Activated T-cell treated with anti-CD3 and anti-CD28 coated beads for 4 hours (primary cell): Measurements from ENCODE around the gene SNRNP40.
A peak's percentile ranks its signal among the peaks of the same experiment; 100 is the strongest.
"Not testable (repeated sequence)": the region's sequence is repeated elsewhere in the genome, so short reads cannot be mapped to it uniquely, and the experiment has no call there.

Experiments used
- DNase-seq: peaks from one replicate; pipeline ENCODE4 v3.0.0-alpha.2; 2020

SNRNP40 gene

DNA sequence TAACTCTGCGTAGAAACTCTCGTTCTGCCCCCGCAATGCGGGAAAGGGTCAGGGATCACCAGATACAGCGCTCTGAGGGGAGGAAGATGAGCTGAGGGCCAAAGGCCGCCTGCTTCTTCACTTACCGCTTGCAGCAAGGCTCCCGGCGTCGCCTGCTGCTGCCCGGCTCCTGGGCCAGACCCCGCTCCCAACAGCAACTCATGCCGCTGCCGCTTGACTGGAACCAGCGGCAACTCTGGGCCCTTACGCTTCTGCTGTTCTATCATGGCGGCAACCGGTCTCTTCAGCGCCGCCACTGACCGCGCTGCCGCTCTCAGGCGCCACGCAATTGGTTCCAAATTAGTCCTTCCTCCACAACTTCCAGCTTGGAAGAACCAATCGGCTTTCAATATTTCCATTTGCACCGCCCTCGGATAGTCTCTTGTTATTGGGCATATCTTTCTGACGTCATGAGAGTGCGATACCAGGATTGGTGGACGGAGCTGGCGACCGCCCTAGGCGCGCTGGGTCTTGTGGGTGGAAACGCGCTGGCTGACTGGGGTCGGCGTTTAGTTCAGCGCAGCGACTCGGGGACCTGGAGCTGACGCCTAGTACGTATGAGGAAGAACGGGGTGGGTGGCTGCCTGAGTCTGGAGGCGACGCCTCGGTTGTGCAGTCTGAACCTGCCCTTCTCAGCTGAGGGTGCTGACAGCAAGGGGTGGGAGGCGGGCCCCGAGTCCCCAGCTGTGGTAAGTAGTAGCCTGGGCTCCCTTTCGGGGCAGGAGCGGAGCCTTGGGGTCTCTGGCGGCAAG is at the start of gene SNRNP40, which contains the start of gene ZCCHC17:
SNRNP40 (minus strand) TSS at position 303 of the 791 bp plus-strand sequence; CDS start at position 266, 37 bp downstream.
ZCCHC17 (plus strand) TSS at position 547 of the 791 bp plus-strand sequence. CDS start 13,067 bp downstream, outside the sequence.
- peak; percentile 86 for DNase-seq

DNA sequence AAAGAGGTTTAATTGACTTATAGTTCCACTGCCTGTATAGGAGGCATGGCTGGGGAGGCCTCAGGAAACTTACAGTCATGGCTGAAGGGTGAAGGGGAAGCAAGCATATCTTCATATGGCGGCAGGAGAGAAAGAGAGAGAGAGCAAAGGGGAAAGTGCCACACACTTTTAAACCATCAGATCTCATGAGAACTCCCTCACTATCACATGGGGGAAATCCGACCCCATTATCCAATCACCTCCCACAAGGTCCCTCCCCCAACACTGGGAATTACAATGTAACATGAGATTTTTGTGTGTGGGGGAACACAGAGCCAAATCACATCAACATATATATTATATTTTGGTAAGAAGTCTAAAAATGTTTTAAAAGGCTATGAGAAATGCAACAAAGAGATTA is 49.0 kb upstream of the SNRNP40 start:
- DNase-seq: no peak

DNA sequence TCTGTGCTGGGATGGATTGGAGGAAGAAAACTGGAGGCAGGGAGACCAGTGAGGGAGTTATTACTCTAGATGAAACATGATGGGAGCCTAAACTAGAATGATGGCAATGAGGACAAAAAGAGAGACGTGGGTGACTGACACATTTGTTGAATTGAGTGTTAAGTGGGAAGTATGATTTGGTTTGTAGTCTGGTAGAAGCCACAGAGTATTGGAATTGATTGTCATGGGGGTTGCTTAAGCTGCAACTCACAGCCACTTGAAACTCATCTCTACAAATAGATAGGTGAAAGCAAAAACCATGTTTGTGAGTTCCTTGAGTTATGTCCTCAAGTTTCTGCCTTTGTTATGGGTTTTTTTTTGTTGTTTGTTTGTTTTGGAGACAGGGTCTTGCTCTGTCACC is 47.9 kb upstream of the SNRNP40 start:
- no peak for DNase-seq

DNA sequence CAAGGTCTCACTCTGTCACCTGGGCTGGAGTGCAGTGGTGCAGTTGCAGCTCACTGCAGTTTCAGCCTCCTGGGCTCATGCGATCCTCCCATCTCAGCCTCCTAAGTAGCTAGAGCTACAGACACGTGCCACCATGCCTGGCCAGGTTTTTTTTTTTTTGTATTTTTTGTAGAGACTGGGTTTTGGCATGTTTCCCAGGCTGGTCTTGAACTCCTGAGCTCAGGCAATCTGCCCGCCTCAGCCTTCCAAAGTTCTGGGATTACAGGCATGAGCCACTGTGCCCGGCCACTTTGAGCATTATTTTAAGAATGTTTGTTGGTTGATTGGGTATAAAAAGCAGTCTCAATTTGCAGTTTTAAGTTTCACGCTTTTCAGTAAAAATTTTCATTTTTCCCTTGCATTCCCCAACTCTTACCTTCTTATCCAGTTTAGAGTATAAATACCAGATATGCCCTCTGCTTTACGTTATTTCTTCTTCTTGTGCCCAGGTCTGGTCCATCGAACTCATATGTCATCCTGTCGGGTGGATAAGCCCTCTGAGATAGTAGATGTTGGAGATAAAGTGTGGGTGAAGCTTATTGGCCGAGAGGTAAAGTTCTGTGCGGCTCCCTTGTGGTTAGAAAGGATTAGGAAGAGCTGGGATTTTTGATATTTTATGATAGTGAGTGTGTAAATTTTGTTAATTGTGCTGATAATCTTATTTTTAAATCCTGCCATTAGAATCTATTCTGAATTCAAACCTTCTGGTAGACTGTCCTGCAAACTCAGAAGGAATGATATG is 40.3 kb upstream of the SNRNP40 start:
- DNase-seq: no peak

DNA sequence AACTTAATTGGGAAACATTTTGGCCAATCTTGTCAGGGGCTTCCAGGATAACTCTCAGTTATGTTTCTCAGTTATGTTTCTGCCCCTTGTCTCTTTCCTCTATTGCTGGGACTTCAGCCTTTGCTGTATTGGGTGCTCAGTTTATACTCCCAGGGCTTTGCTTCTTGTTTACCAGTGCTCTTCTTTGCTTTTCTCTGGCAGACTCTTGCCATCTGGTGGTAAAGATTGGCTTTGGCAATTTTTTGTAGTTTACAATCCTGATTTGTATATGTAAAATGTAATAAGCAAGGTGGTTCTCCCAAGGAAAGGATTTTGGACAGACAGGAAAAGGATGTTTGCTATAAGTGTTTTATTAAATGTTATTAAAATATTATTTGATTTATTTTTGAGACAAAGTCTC is 38.4 kb upstream of the SNRNP40 start:
- DNase-seq: no peak

DNA sequence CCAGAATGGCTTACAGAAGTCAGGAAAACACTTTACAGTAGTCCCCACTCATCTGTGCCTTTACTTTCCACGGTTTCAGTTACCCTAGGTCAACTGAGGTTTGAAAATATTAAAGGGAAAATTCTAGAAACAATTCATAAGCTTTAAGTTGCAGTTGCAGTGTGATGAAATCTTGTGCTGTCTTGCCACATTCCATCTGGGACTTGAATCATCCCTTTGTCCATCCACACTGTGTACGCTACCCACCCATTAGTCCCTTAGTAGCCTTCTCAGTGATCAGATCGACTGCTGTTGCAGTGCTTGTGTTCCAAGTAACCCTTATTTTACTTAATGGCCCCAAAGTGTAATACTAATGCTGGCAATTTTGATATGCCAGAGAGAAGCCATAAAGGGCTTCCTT is 30.8 kb upstream of the SNRNP40 start:
- no peak for DNase-seq

DNA sequence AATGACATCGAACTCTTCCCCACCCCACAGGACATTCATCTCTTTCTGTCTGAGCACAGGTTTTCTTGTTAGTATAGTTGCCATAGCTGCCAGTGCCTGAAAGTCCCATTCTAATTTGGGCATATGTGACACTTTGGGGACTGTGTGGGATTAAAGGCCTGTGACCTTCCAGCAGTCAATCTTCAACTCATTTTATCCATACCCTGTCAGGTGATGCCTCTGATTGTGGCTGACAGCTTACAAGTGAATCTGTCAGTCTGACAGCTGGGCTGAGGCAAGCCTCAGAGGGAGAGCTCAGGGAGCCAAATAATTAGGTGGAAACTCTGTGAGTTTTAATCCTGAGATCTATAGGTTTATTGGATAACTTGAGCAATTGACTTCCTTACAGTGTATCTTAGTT is 29.9 kb upstream of the SNRNP40 start:
- no peak for DNase-seq

DNA sequence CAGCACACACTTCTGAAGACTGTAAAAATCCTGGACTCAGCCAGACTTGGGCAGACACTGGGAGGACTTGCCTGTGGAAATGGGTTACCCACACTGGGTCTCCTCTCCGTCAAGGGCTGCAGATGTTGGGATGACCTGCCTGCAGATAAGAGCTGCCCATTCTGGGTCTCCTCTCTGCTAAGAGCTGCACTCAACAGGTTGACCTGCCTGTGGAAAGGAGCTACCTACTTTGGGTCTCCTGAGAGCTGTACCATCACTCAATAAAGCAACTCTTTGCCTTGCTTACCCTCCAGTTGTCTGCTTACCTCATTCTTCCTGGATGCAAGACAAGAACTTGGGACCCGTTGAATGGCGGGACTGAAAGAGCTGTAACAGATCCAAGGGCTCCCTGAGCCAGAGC is 28.4 kb upstream of the SNRNP40 start:
- DNase-seq: no peak

DNA sequence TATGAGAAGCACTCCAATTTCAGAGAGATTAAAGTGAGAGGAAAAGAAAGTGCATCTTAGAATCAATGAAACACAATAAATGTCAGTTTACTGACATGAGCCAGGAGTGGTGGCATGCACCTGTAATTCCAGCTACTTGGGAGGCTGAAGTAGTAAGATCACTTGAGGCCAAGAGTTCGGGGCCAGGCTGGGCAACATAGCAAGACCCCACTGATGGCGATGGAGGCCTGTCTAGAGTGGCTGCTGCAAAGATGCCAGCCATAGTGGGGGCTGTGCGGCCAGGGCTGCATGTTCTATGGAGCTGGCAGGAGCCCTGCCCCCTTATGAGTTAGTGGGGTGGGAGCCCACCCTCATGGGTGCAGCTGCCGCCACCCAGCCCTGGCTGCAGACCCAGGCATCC is 27.5 kb upstream of the SNRNP40 start:
- DNase-seq: no peak

DNA sequence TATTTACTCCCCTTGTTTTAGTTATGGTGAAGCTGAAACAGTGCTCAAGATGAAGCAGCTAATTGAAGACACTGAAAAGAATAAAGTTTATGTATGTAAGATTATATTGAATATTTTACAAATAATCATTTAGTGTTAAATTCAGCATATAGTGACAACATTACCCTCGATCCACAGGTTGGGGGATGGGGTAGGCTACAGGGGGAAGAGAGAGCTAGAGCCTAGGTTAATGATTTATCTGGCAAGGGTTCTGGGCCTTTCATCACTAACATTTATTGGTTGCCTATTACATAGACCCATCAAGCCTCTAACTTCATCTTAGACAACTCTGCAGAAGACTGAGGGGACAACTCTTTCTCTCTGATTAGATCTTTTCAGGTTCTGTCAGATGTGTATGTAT is 21.6 kb upstream of the SNRNP40 start:
- no peak for DNase-seq

DNA sequence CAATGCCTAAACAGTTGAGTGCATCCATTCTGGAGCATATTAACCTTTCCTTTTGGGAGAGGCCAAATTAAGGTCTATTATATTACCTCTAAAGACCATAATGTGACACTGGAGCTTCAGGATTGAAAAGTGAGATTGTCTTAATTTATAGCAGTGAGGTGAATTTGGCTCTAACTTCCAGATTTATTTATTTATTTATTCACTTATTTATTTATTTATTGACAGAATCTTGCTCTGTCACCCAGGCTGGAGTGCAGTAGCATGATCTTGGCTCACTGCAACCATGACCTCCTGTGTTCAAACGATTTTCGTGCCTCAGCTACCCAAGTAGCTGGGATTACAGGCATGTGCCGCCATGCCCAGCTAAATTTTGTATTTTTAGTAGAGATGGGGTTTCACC is 19.3 kb upstream of the SNRNP40 start:
- DNase-seq: no peak

DNA sequence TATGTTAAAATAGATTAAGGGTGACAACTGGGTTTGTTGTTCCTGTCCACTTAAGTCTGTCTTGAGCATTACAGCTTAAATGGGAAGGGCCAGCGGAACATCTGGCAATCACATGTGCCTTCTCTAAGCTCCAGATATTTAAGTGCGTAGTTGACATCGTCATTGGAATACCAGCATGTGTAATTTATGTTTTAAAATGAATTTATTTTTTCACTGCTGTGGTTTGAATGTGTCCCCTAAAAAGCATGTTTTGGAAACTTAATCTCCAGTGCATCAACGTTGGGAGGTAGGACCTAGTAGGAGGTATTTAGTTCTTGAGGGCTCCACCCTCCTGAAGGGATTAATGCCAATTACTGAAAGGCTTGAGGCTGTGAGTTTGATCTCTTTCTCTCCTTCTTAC is 13.6 kb upstream of the SNRNP40 start:
- DNase-seq: no peak

DNA sequence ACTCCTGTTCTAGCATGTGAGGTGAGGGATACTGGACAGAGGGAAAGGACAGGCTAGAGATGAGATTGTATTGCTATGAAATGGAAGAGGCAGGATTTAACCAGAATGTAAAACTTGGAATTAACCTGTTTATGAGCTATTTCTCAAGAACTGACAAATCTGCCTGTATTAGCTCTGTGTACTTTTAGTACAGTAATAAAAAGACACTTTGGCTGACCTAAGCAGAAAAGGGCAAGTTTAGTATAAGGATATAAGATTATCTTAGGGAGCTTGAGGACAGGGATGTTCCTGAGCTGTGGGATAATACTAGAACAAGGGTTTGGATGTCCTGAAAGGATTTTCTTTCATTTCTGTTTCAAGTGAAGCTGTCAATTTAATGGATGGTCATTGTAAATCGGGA is 11.4 kb upstream of the SNRNP40 start:
- DNase-seq: no peak

DNA sequence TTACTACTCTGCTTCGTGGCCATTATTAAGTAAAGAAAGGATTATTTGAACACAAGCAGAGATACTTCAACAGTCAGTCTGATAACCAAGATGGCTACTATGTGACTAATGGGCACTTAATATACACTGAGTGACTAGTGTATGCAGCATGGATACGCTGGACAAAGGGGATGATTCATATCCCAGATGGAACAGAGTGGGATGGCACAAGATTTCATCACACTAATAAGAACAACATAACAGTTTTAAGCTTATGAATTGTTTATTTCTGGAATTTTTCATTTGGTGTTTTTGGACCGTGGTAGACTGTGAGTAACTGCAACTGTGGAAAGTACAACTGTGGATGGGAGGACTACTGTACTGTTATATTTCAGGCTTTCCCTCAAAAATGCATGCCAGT is 9.7 kb upstream of the SNRNP40 start:
- DNase-seq: no peak

DNA sequence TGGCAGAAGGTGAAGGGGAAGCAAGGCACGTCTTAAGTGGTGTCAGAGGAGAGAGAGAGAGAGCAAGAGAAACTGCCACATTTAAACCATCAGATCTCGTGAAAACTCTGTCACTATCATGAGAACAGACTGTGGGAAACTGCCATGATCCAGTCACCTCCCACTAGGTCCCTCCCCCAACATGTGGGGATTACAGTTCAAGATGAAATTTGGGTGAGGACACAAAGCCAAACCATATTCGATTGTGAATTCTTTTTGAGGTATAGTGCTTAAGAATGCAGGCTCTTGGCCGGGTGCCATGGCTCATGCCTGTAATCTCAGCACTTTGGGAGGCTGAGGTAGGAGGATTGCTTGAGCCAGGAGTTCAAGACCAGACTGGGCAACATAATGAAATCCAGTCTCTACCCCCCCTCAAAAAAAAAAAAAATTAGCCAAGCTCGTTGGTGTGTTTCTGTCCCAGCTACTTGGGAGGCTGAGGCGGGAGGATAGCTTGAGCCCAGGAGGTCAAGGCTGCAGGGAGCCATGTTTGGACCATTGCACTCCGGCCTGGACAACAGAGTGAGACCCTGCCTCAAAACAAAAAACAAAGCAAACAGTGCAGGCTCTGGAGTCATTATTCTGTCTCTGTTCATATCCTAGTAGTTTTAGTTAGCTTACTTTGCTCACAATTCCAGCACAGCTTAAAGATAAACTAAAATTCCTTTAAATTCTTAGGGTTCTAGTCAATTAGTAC is 6.3 kb upstream of the SNRNP40 start:
- DNase-seq: no peak

DNA sequence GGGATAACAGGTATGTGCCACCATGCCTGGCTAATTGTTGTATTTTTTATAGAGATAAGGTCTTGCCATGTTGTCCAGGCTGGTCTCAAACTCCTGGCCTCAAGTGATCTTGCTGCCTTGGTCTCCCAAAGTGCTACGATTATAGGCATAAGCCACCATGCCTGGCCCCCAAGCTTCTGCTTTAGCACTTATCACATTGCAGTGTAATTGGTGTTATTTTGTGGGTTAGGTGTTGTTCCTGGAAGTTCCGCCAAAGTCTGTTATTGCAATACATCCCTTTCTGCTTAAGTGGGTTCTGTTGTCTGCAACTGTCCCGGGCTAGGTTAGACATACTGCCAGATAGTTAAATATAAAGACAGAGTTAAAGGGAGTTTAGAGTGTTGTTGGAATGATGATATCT is 3.6 kb upstream of the SNRNP40 start:
- no peak for DNase-seq

DNA sequence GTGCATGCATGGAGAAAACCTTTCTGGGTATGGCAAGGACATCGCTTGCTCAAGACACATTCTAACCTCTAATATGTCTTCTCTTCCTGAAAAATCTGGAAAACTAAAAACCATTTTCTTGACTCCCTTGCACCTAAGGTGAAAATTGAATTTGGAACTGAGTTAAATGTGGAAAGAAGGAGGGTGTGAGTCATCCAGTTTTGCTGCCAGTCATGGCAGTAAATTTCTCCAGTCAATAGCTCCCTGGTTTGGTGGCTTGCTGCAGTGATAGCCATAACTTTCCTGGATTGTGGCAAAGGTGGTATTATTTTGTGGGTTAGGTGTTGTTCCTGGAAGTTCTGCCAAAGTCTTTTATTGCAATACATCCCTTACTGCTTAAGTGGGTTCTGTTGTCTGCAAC is 2.8 kb upstream of the SNRNP40 start:
- no peak for DNase-seq

DNA sequence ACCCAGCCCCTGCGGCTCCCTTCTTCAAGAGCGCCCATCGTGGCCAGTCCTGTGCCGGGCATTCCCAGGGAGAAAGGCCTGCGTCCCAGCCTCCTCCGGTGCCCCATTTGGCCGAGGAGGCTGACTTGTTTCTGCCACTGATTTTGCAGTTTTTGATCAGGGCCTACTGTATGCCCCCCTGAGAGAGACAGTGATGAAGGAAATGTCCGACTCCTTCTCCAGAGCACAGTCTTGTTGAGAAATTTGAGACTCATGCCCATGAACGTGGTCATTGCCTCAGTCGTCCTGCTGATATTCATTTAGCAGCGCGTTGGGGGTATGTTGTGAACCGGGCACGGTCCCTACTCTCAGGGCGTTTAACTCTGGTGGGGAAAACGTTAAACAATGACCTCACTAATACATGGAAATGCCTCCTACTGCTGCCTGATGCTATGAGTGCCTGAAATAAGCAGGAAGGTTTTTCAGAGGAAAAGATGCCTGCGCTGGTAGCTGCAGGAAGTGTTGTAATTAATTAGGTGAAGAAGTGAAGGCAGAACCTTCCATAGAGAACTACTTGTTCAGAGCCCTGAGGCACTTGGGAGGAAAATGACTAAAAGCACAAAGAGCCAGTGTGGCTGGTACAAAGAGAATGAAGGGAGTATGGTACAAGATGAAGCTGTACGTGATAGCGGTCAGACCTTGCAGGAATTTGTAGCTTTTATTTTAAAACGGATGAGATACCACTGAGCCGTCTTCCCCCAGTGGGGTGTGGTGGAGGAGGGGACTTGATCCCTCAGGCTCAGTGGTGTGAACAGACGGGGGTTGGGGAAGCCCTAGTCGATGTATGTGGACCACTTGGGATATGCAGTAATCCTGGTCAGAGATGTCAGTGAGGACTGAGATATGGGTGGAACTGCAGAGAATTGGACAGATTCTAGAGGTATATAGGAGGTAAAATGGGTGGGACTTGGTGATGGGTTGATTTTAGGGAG is 974 bp upstream of the SNRNP40 start:
- no peak for DNase-seq

DNA sequence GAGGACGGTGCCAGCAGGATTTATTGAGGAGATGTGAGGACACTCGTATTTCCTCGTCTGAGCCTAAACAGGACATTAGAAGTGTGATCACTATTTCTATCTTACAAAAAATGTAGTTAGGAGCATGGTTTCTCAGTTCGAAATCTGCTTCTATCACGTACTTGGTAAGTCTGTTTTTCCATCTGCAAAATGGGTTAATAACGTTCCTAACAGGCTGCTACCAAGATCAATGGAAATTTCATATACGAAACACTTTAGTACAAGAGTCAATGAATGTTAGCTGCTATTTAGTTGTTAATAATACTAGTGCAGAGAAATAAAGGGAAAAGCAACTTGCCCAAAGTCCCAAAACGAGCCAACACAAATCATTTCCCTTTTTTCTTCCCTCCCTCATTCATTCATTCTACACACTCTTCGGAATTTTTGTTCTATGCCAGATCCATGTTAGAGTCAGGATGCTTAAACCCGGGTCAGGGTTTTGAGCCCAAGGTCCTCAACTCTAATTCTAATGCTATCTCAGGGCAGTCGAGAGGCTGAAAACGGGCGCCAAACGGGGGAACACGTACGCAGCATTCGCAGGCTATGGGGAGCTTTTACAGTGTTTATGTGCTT is 608 bp downstream of the SNRNP40 start:
- DNase-seq: no peak

DNA sequence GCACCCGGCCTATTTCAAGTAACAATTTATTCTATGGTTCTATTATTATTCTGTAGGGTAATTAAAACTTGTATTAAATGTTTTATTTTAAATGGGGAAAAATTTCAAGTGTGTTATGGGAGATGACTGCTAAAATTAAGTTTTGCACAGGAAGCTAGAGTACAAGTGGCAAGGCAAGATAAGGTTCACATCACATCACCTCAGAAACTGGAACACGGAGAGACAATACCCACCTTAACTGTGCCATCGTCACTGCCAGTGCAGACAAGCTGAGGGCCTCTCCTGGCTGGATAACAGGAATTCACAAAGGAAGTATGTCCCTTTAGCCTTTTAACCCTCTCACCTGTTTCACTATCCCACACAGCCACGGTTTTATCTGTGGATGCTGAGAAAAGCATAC is 7.6 kb downstream of the SNRNP40 start:
- no peak for DNase-seq

DNA sequence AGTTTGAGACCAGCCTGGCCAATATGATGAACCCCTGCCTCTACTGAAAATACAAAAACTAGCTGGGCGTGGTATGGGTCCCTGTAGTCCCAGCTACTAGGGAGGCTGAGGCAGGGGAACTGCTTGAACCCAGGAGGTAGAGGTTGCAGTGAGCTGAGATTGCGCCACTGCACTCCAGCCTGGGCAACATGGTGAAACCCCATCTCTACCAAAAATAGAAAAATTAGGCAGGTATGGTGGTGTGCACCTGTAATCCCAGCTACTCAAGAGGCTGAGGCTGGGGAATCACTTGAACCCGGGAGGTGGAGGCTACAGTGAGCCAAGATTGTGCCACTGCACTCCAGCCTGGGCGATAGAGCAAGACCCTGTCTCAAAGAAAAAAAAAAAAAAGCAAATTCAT is 8.8 kb downstream of the SNRNP40 start:
- DNase-seq: not testable (repeated sequence)

DNA sequence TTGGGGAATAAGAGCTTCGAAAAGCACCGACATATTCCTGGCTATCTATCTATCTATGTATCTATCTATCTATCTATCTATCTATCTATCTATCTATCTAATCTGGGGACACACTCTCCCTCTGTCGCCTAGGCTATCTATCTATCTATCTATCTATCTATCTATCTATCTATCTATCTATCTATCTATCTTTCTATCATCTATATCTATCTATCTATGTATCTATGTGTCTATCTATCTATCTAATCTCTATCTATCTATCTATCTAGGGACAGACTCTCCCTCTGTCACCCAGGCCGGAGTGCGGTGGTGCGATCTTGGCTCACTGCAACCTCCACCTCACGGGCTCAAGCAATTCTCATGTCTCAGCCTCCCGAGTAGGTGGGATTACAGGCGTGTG is 14.2 kb downstream of the SNRNP40 start:
- DNase-seq: not testable (repeated sequence)
